ENCODE results near the gene ETS1. TPM values are rescaled to one million over a fixed set of nuclear protein-coding genes. Genes with fewer than 3 reads are reported as not detected.

Gene ETS1
- total RNA-seq, 4 donors from 2014 or later: 21.9 to 78.4 (median 31.3) TPM

DNA sequence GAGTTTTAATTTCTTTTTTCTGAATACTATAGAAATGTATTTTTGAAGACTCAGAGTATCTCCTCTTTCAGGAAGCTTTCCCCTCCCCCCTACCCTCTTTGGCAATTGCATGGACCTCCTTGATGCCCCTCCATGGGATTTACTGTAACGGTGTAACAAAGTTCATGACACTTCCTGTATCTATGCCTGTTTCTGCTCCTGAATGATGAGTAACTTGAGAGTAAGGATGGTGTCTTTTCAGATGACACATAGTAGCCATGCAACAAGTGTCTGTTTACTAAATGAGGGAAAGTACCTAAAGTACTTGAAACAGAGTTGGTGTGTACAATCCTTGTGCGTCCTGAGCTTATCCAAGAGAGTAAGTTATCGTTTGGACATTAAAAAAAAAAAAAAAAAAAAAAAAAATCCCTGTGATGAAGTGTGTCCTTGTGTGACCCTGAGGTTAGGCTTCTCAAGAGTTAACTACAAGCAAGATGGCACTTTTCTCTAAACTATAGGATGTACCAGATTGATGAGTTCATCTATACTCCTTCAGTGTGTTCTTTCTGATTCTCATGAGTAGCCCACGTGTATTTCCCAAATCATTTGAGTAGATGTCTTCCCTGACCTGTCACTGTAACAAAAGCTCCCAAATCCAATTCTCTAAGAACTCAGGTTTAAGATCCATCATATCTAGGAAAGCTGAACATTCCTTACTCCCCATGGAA, 7.4 kb downstream of the ETS1 start:
- TF ChIP-seq POLR2A (IDR thresholded peaks at IDR 0.05) (no peak), CTCF (IDR thresholded peaks at IDR 0.05) (no peak)
- Histone ChIP-seq H3K9me3 (no peaks in the 10 kb centered on the region), H3K27me3 (no peaks in the 10 kb centered on the region), H3K36me3 (no peaks in the 10 kb centered on the region), H3K27ac (no peak overlapping the region), H3K4me1 (peaks cover 0 to 15% (median 0%) of the 10 kb centered on the region in 4 donors), H3K4me3 (no peak overlapping the region)
- no peak for DNase-seq

GRCh38 chr11:128576555-128576954, 10.8 kb downstream of the ETS1 start:
- DNase-seq: no peak
- Histone ChIP-seq H3K27ac (no peak overlapping the region), H3K4me3 (no peak overlapping the region), H3K27me3 (no peaks in the 10 kb centered on the region), H3K4me1 (peaks cover 0 to 15% (median 0%) of the 10 kb centered on the region in 4 donors), H3K36me3 (no peaks in the 10 kb centered on the region), H3K9me3 (no peaks in the 10 kb centered on the region)
- no peak for TF ChIP-seq CTCF (IDR thresholded peaks at IDR 0.05)
- TF ChIP-seq POLR2A (IDR thresholded peaks at IDR 0.05): no peak

DNA sequence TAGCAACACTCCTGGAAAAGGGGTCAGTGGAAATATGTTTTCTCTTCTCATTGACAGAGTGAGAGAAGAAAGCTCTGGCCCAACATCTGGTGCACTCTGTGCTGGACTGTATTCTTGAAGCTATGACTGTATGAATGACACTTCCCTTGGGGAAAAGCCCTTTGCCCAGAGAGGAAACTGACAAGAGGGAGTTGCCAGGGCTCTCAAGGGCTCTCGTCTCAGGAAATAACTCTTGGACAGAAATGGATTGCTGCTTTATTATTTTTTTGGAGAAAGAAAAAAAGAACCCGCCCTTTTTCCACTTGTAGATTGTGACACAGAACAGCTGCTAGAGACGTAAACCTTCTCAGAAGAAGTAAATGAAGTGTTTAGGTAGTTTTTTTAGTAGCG, 11.4 kb downstream of the ETS1 start:
- peak overlapping the region in 1 of 4 donors; percentile 36 for H3K27ac ChIP-seq
- H3K4me3 ChIP-seq: no peak overlapping the region
- no peak for DNase-seq
- H3K4me1 ChIP-seq: peaks cover 0 to 15% (median 0%) of the 10 kb centered on the region in 4 donors
- no peaks in the 10 kb centered on the region for H3K9me3 ChIP-seq
- H3K27me3 ChIP-seq: no peaks in the 10 kb centered on the region
- no peak for TF ChIP-seq POLR2A (IDR thresholded peaks at IDR 0.05)
- no peak for TF ChIP-seq CTCF (IDR thresholded peaks at IDR 0.05)
- H3K36me3 ChIP-seq: no peaks in the 10 kb centered on the region

DNA sequence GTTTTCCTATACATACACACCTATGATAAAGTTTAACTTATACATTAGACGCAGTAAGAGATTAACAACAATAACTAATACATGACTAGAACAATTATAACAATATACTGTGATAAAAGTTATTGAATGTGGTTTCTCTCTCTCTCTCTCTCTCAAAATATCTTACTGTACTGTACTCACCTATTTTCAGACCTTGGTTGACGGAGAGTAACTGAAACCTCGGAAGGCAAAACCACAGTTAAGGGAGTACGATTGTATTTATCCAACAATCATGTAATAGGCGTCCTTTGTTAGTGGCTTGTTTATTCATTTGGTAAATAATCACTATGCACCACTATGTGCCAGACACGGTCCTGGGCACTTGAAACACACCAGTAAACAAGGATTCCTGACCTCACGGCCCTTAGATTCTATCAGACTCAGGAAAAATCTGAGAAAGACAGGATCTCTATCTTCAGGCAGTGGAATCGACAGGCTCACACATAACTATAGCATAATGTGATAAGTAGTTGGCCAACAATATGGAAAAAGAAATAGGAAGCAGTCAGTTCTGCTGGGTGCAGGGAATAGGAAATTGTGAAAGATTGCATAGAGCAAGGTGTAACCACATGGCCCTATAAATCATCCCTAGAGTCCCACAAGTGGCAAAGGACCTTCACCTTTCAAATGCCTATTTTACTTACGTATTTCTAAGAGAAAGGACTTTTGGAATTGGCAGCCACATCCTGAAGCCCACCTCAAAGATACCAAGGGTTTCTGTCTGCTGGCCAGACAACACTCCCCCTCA, 12.0 kb downstream of the ETS1 start:
- Histone ChIP-seq H3K36me3 (no peaks in the 10 kb centered on the region), H3K4me1 (peaks cover 0 to 15% (median 0%) of the 10 kb centered on the region in 4 donors), H3K9me3 (no peaks in the 10 kb centered on the region), H3K4me3 (no peak overlapping the region), H3K27ac (peak overlapping the region in 1 of 4 donors; percentile 36), H3K27me3 (no peaks in the 10 kb centered on the region)
- DNase-seq: no peak
- TF ChIP-seq CTCF (IDR thresholded peaks at IDR 0.05) (no peak), POLR2A (IDR thresholded peaks at IDR 0.05) (no peak)

DNA sequence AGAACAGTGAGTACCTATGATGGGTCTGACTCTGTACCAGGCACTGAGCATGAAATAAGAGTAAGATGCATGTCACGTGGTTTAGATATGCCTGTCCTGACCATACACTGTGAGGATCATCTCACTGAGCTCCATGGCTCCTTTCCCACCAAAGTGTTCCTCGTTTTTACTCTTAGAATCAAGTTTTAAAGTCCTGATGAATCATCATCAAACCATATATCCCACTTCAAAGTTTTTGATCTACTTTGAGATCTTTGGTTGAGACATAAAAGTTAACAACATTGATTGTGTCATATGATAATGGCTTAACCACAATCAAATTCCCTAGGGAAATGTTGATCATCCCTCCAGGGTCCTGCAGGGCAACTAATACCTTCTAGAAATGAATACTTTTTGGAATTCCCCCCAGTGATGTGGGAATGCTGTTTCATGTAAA, 12.8 kb downstream of the ETS1 start:
- no peak for TF ChIP-seq CTCF (IDR thresholded peaks at IDR 0.05)
- no peaks in the 10 kb centered on the region for H3K9me3 ChIP-seq
- no peak overlapping the region for H3K27ac ChIP-seq

More for the DNA sequence above, 12.8 kb downstream of the ETS1 start:
- no peak for DNase-seq
- Histone ChIP-seq H3K4me3 (no peak overlapping the region), H3K36me3 (no peaks in the 10 kb centered on the region), H3K4me1 (peaks cover 0 to 15% (median 0%) of the 10 kb centered on the region in 4 donors), H3K27me3 (no peaks in the 10 kb centered on the region)

Data from Peyer's patch (tissue), 4 donors.